Endodermal cell (in vitro differentiated cells): ENCODE measurements around the gene CHI3L2. TPM values are rescaled to one million over a fixed set of nuclear protein-coding genes. Genes with fewer than 3 reads are reported as not detected.

Source experiments
- DNase-seq: peaks from one replicate; pipeline ENCODE4 v3.0.0-alpha.2; 2017
- H3K27ac ChIP-seq: 2 replicates; pipeline ENCODE4 v1.5.1; 2013; ENCODE audit warnings: mild to moderate bottlenecking, low read depth, low read length, moderate library complexity
- H3K27me3 ChIP-seq: 2 replicates; pipeline ENCODE4 v1.6.1; 2013; ENCODE audit warnings: mild to moderate bottlenecking, low read length, moderate library complexity; ENCODE audit not compliant: insufficient read depth, control insufficient read depth, poor library complexity, severe bottlenecking
- H3K36me3 ChIP-seq: 2 replicates; pipeline ENCODE4 v1.7.0; 2013; ENCODE audit warnings: mild to moderate bottlenecking, low read length, moderate library complexity; ENCODE audit not compliant: control insufficient read depth, insufficient read depth
- H3K4me1 ChIP-seq: one replicate; pipeline ENCODE4 v1.7.0; 2013; ENCODE audit warnings: low read length; ENCODE audit not compliant: control insufficient read depth, insufficient read depth
- H3K4me3 ChIP-seq: 2 replicates; pipeline ENCODE4 v1.5.1; 2013; ENCODE audit warnings: mild to moderate bottlenecking, low read length, moderate library complexity
- H3K9ac ChIP-seq: 2 replicates; pipeline ENCODE4 v1.6.1; 2013; ENCODE audit warnings: mild to moderate bottlenecking, low read length, moderate library complexity; ENCODE audit not compliant: poor library complexity, severe bottlenecking; ENCODE audit errors: extremely low read depth
- H3K9me3 ChIP-seq: 2 replicates; pipeline ENCODE4 v1.6.1; 2013; ENCODE audit warnings: mild to moderate bottlenecking, low read length, moderate library complexity; ENCODE audit not compliant: control insufficient read depth
- H3K27ac Mint-ChIP-seq: 2 replicates; pipeline ENCODE4 v1.8.0; 2020; ENCODE audit warnings: mixed read lengths
- H3K27me3 Mint-ChIP-seq: 2 replicates; pipeline ENCODE4 v1.8.0; 2021; ENCODE audit warnings: mild to moderate bottlenecking, mixed read lengths; ENCODE audit not compliant: insufficient read depth
- H3K36me3 Mint-ChIP-seq: 2 replicates; pipeline ENCODE4 v1.8.0; 2020; ENCODE audit warnings: low read depth, mixed read lengths
- H3K4me1 Mint-ChIP-seq: 2 replicates; pipeline ENCODE4 v1.8.0; 2020; ENCODE audit warnings: mixed read lengths
- H3K4me3 Mint-ChIP-seq: 2 replicates; pipeline ENCODE4 v1.8.0; 2020; ENCODE audit warnings: mild to moderate bottlenecking, moderate library complexity, mixed read lengths
- H3K9me3 Mint-ChIP-seq: 2 replicates; pipeline ENCODE4 v1.8.0; 2020; ENCODE audit warnings: mild to moderate bottlenecking, mixed read lengths
- WGBS, 2 experiments: methylation state at CpG; one replicate each; pipeline versions ENCODE4 v1.1.5 to v1.1.7; 2013; ENCODE audit warnings: missing lambda C conversion rate in 2 of 2, mixed read lengths in 1 of 2; ENCODE audit not compliant: insufficient coverage in 1 of 2, insufficient read length in 1 of 2; 5-methylcytosine and 5-hydroxymethylcytosine counted together
- total RNA-seq, 2 donors: library from RNA; stranded (reverse); fragmentation: NEBNext Ultra II Directional in 1 of 2; extraction: Animal tissue kit (Norgen Biotek cat#: 25700) in 1 of 2; gene quantifications; 2 replicates in 1 of 2; 3 replicates in 1 of 2; pipeline ENCODE4 v1.2.1, GENCODE V29; 2021
- TF ChIP-seq, protein P1 (sequence below): fragments of 200-600 bp; sonication (generic); conservative IDR thresholded peaks from 2 replicates; pipeline ENCODE4 v1.5.0; 2021; ENCODE audit warnings: antibody characterized with exemption, mild to moderate bottlenecking

Gene CHI3L2
- total RNA-seq, 2 donors from 2014 or later, result not detected

DNA sequence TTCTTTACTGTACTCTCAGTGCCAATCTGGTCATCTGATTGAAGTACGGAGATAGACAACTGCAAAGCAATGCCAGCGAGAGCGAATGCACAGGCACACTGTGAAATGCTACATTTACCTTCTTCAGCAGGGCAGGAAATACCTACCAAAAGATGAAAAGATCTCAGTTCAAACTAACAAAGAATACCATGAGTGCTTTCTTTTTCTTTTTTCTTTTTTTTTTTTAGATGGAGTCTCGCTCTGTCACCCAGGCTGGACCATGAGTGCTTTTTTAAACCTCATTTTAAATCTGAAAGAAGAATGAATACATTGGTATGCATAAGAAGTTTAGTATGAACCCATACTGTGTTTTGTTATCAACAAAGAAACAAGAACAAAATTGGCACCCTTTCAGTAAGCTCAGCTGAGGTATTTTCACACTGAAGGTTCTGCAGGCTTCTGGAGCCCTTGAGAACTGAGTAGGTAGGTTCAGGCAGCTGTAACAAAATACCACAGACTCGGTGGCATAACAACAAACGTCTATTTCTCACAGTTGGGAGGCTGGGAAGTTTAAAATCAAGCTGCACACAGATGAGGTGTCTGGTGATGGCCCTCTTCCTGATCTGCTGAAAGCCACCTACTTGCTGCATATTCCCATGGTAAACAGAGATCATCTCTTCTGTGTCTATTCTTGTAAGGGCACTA lies 1.7 kb upstream of the CHI3L2 start:
- no peak for DNase-seq
- Histone ChIP-seq H3K27me3 (no peaks in the 10 kb centered on the region), H3K36me3 (no peaks in the 10 kb centered on the region), H3K27ac (no peak overlapping the region), H3K4me3 (no peak overlapping the region), H3K9ac (no peak overlapping the region), H3K9me3 (no peaks in the 10 kb centered on the region), H3K4me1 (no peaks in the 10 kb centered on the region)
- Mint-ChIP-seq H3K9me3 (peaks cover 5% of the 10 kb centered on the region), H3K27ac (no peak overlapping the region), H3K36me3 (no peaks in the 10 kb centered on the region), H3K4me3 (no peak overlapping the region), H3K4me1 (peaks cover 34% of the 10 kb centered on the region), H3K27me3 (no peaks in the 10 kb centered on the region)
- TF ChIP-seq, protein P1, sequence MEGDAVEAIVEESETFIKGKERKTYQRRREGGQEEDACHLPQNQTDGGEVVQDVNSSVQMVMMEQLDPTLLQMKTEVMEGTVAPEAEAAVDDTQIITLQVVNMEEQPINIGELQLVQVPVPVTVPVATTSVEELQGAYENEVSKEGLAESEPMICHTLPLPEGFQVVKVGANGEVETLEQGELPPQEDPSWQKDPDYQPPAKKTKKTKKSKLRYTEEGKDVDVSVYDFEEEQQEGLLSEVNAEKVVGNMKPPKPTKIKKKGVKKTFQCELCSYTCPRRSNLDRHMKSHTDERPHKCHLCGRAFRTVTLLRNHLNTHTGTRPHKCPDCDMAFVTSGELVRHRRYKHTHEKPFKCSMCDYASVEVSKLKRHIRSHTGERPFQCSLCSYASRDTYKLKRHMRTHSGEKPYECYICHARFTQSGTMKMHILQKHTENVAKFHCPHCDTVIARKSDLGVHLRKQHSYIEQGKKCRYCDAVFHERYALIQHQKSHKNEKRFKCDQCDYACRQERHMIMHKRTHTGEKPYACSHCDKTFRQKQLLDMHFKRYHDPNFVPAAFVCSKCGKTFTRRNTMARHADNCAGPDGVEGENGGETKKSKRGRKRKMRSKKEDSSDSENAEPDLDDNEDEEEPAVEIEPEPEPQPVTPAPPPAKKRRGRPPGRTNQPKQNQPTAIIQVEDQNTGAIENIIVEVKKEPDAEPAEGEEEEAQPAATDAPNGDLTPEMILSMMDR, result no peak
- WGBS, 2 experiments, result 60 to 73% methylated on average over 2 to 6 of the region's 6 CpGs

DNA sequence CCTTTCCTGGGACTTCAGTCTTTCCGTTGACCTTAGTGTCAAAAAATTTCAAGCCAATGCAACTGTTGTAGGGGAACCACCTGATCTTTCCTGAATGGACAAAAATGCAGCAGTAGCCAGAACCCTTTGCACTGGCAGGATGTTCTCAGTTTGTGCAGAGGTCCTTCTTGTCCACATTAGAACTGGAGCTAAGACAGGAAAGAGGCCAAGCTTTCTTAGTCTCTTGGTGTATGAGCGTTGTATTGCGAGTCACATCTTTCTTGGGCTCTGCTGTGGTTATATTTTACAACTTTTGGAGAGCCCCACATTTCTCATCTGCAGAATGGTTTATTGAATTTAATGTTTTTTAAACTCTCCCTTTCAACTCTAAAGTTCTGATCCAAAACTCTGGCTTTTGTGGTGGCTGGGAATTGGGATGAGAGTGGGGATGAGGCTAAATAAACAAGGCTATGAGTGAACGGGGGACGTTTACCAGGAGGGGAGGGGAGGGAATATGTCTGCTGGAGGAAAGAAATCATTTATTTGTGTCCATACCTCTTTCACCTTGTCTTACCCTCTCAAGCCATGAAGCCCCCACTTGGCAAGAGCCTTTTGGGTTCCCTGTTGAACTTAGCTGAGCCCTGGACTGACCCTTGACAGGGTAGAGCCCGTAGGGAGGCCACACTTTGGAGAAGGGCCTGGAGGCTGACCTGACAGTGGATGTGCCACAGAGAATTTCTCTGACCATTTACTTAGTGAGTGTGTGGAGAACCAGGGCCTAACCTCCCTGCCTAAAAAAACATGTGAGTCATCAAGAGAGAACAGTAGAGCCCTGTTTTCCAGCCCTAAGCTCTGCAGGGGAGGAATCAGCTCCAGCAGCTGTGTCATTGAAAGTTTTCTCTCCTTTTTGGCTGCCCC lies 586 bp downstream of the CHI3L2 start:
- DNase-seq, result peak; percentile 55
- Histone ChIP-seq H3K4me1 (no peaks in the 10 kb centered on the region), H3K4me3 (no peak overlapping the region), H3K9ac (no peak overlapping the region), H3K36me3 (no peaks in the 10 kb centered on the region), H3K27me3 (no peaks in the 10 kb centered on the region), H3K27ac (no peak overlapping the region), H3K9me3 (no peaks in the 10 kb centered on the region)
- H3K27me3 Mint-ChIP-seq, result no peaks in the 10 kb centered on the region
- TF ChIP-seq, protein P1, result no peak
- H3K4me3 Mint-ChIP-seq, result no peak overlapping the region
- H3K27ac Mint-ChIP-seq, result peak overlapping the region; percentile 48
- H3K36me3 Mint-ChIP-seq, result no peaks in the 10 kb centered on the region
- H3K4me1 Mint-ChIP-seq, result peaks cover 18% of the 10 kb centered on the region
- WGBS, 2 experiments, result 82 to 93% methylated on average over 4 to 6 of the region's 6 CpGs
- H3K9me3 Mint-ChIP-seq, result peaks cover 7% of the 10 kb centered on the region

DNA sequence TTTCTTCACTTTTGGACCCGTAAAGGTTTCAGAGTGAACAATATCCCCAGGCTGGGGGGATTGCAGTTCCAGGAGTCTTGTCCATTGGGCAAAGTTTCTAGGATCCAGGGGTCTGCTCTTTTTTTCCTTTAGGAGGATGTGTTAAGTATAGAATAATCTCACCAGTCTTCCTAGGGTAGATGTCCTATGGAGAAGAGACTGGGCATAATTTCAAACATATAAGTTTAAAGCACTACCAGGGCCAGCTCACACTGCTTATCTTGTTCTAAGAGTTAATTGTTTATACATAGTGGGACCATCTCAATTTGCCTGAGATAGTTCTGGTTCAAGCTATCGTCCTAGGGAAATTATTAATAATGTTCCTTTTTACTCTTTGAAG lies 1.2 kb downstream of the CHI3L2 start:
- H3K36me3 ChIP-seq, result no peaks in the 10 kb centered on the region
- no peak for DNase-seq
- Mint-ChIP-seq H3K27me3 (no peaks in the 10 kb centered on the region), H3K4me1 (peaks cover 14% of the 10 kb centered on the region), H3K4me3 (no peak overlapping the region), H3K36me3 (no peaks in the 10 kb centered on the region), H3K9me3 (peaks cover 9% of the 10 kb centered on the region), H3K27ac (no peak overlapping the region)
- TF ChIP-seq, protein P1, result no peak
- no peak overlapping the region for H3K4me3 ChIP-seq
- H3K9ac ChIP-seq, result no peak overlapping the region
- H3K4me1 ChIP-seq, result no peaks in the 10 kb centered on the region
- H3K9me3 ChIP-seq, result no peaks in the 10 kb centered on the region
- H3K27ac ChIP-seq, result no peak overlapping the region
- no peaks in the 10 kb centered on the region for H3K27me3 ChIP-seq
- WGBS, 2 experiments, result 76% methylated on average over 2 of the region's 2 CpGs; no CpG with 5 or more reads in 1 of the 2 experiments
